HCT116 (cell line): ENCODE measurements around the gene ZNF595. TPM values are rescaled to one million over a fixed set of nuclear protein-coding genes. Genes with fewer than 3 reads are reported as not detected.
"Not testable (repeated sequence)": the region's sequence is repeated elsewhere in the genome, so short reads cannot be mapped to it uniquely, and the experiment has no call there.

Source experiments
- ATAC-seq: fragments of 200-7000 bp; cut with Tn5 transposase; 2 replicates; pipeline ENCODE4 v1.9.1; 2020; ENCODE audit warnings: mild to moderate bottlenecking, moderate library complexity
- BruUV-seq: library from RNA; stranded (reverse); fragments of 400-500 nt; replicated peaks from 2 replicates; lab custom pipeline; 2021; lab: Mats Ljungman, UMichigan
- CTCF ChIA-PET: fragments of 300-600 bp; sonication (Branson Sonifier 250); formaldehyde crosslinking; loops from one replicate; lab custom pipeline; 2021; ENCODE audit warnings: antibody characterized with exemption; lab: Charles Lee
- POLR2A ChIA-PET: fragments of 300-600, 350-600 bp; sonication (Branson Sonifier 250); formaldehyde crosslinking; loops from one replicate; lab custom pipeline; 2021; ENCODE audit warnings: antibody characterized with exemption; lab: Charles Lee
- RAD21 ChIA-PET, 2 experiments: fragments of 300-600 bp; sonication (Branson Sonifier 250); formaldehyde crosslinking; loops; one replicate each; lab custom pipeline; 2023; ENCODE audit warnings: low total read pairs in 2 of 2; ENCODE audit not compliant: uncharacterized antibody in 2 of 2, unreplicated experiment in 2 of 2, low non-redundant PET in 1 of 2; lab: Charles Lee
- DNase-seq: peaks from one replicate; pipeline ENCODE4 v3.0.0-alpha.2; 2010; ENCODE audit warnings: low read depth, low spot score
- H2AFZ ChIP-seq: fragments of 200-600 bp; shearing (Covaris generic), sonication (generic); 2 replicates; pipeline ENCODE4 v1.6.1; 2017; ENCODE audit warnings: low read depth, mixed run types, mixed read lengths, antibody characterized with exemption, low read length; ENCODE audit not compliant: poor library complexity, severe bottlenecking
- H3K27ac ChIP-seq: 2 replicates; pipeline ENCODE4 v1.5.1; 2012; ENCODE audit warnings: low read depth, low read length
- H3K27me3 ChIP-seq: fragments of 200-600 bp; sonication (generic); 2 replicates; pipeline ENCODE4 v1.6.1; 2016; ENCODE audit warnings: mixed run types, low read length, mixed read lengths; ENCODE audit not compliant: insufficient read depth
- H3K36me3 ChIP-seq, 2 experiments: fragments of 200-500 bp in 1 of 2; fragments of 200-600 bp in 1 of 2; sonication (Bioruptor generic) in 1 of 2; sonication (generic) in 1 of 2; 2 replicates each; pipeline versions ENCODE4 v1.5.1 to v1.6.1; 2014 to 2016; ENCODE audit warnings: low read length in 2 of 2, inconsistent platforms in 1 of 2, mixed read lengths in 1 of 2, mixed run types in 1 of 2; ENCODE audit not compliant: insufficient read depth in 2 of 2, control insufficient read depth in 1 of 2
- H3K4me1 ChIP-seq, 2 experiments: fragments of 200-600 bp in 1 of 2; sonication (generic) in 1 of 2; 2 replicates each; pipeline versions ENCODE4 v1.5.1 to v1.6.1; 2012 to 2017; ENCODE audit warnings: low read length in 2 of 2, inconsistent platforms in 1 of 2, mild to moderate bottlenecking in 1 of 2, mixed read lengths in 1 of 2, mixed run types in 1 of 2, moderate library complexity in 1 of 2; ENCODE audit not compliant: insufficient read depth in 2 of 2, control insufficient read depth in 1 of 2
- H3K4me2 ChIP-seq: fragments of 200-600 bp; sonication (generic); 2 replicates; pipeline ENCODE4 v1.6.1; 2017; ENCODE audit warnings: mixed run types, low read length, mixed read lengths
- H3K4me3 ChIP-seq, 2 experiments: fragments of 200-600 bp in 1 of 2; sonication (generic) in 1 of 2; replicated peaks in 1 of 2; 2 replicates each; pipeline ENCODE4 v1.5.1; 2011 to 2016; ENCODE audit warnings: low read length in 2 of 2, control low read depth in 1 of 2, low read depth in 1 of 2, mild to moderate bottlenecking in 1 of 2, mixed read lengths in 1 of 2, mixed run types in 1 of 2
- H3K79me2 ChIP-seq: fragments of 200-600 bp; sonication (generic); 2 replicates; pipeline ENCODE4 v1.6.1; 2017; ENCODE audit warnings: mild to moderate bottlenecking, mixed run types, low read length, moderate library complexity, mixed read lengths; ENCODE audit not compliant: insufficient read depth
- H3K9ac ChIP-seq: fragments of 200-600 bp; sonication (generic); 2 replicates; pipeline ENCODE4 v1.6.1; 2016; ENCODE audit warnings: low read length, mixed read lengths
- H3K9me2 ChIP-seq: fragments of 200-600 bp; sonication (generic), shearing (Covaris generic); 2 replicates; pipeline ENCODE4 v1.6.1; 2017; ENCODE audit warnings: mixed run types, mild to moderate bottlenecking, moderate library complexity; ENCODE audit not compliant: insufficient read depth
- H3K9me3 ChIP-seq, 2 experiments: fragments of 200-500 bp in 1 of 2; fragments of 200-600 bp in 1 of 2; sonication (Bioruptor generic) in 1 of 2; sonication (generic) in 1 of 2; 2 replicates each; pipeline ENCODE4 v1.6.1; 2014 to 2017; ENCODE audit warnings: low read length in 2 of 2, mixed read lengths in 2 of 2, inconsistent platforms in 1 of 2, low read depth in 1 of 2, mild to moderate bottlenecking in 1 of 2, mixed run types in 1 of 2, moderate library complexity in 1 of 2; ENCODE audit not compliant: control insufficient read depth in 1 of 2, insufficient read depth in 1 of 2
- H4K20me1 ChIP-seq: fragments of 200-600 bp; sonication (generic), shearing (Covaris generic); 2 replicates; pipeline ENCODE4 v1.6.1; 2017; ENCODE audit warnings: mixed run types, mild to moderate bottlenecking, moderate library complexity; ENCODE audit not compliant: insufficient read depth
- intact Hi-C: fragments of 100-400 bp; cut with micrococcal nuclease; formaldehyde crosslinking; loops from 2 replicates; pipeline ENCODE4 v1.10.0; 2022
- total RNA-seq: library from RNA; stranded (reverse); gene quantifications from one replicate; pipeline ENCODE4 v1.2.1, GENCODE V29; 2021; ENCODE audit not compliant: unreplicated experiment

Gene ZNF595
- total RNA-seq, 1 experiment from 2014 or later, result 4.0 TPM

GRCh38 chr4:24359-24758 lies 28.8 kb upstream of the ZNF595 start:
- H3K27ac ChIP-seq, CTCF ChIA-PET, RAD21 ChIA-PET, POLR2A ChIA-PET, BruUV-seq, H3K27me3 ChIP-seq, H2AFZ ChIP-seq, H4K20me1 ChIP-seq, H3K79me2 ChIP-seq, H3K4me2 ChIP-seq, H3K9me3 ChIP-seq, H3K36me3 ChIP-seq, H3K9ac ChIP-seq, ATAC-seq, H3K4me3 ChIP-seq, H3K9me2 ChIP-seq, DNase-seq, intact Hi-C loops, H3K4me1 ChIP-seq: not testable (repeated sequence)

GRCh38 chr4:27501-27900 lies 25.6 kb upstream of the ZNF595 start:
- ATAC-seq, H4K20me1 ChIP-seq, RAD21 ChIA-PET, BruUV-seq, H3K9ac ChIP-seq, H3K27ac ChIP-seq, H3K27me3 ChIP-seq, intact Hi-C loops, H3K4me2 ChIP-seq, H3K4me1 ChIP-seq, H3K9me2 ChIP-seq, POLR2A ChIA-PET, H3K79me2 ChIP-seq, CTCF ChIA-PET, H3K9me3 ChIP-seq, H2AFZ ChIP-seq, H3K4me3 ChIP-seq, DNase-seq, H3K36me3 ChIP-seq: not testable (repeated sequence)

- RAD21 ChIA-PET, H3K4me3 ChIP-seq, CTCF ChIA-PET, BruUV-seq, H2AFZ ChIP-seq, POLR2A ChIA-PET, H3K9me3 ChIP-seq, H4K20me1 ChIP-seq, H3K36me3 ChIP-seq, DNase-seq, H3K4me1 ChIP-seq, H3K27ac ChIP-seq, intact Hi-C loops, ATAC-seq, H3K4me2 ChIP-seq, H3K9me2 ChIP-seq, H3K9ac ChIP-seq, H3K79me2 ChIP-seq, H3K27me3 ChIP-seq: not testable (repeated sequence)
Measured at GRCh38 chr4:28767-29542, 24.2 kb upstream of the ZNF595 start.

- H3K79me2 ChIP-seq, H4K20me1 ChIP-seq, H3K9me3 ChIP-seq, H3K4me1 ChIP-seq, H3K9me2 ChIP-seq, H3K9ac ChIP-seq, BruUV-seq, H3K4me3 ChIP-seq, RAD21 ChIA-PET, H3K36me3 ChIP-seq, H3K4me2 ChIP-seq, CTCF ChIA-PET, ATAC-seq, H3K27me3 ChIP-seq, intact Hi-C loops, H2AFZ ChIP-seq, POLR2A ChIA-PET, H3K27ac ChIP-seq, DNase-seq: not testable (repeated sequence)
Measured at GRCh38 chr4:33314-33713, 19.8 kb upstream of the ZNF595 start.
